GM18870 (cell line): ENCODE results near the gene SMARCD3.

Experiments used
- ATAC-seq: cut with Tn5 transposase; IDR thresholded peaks from one replicate; pipeline ENCODE4 v1.9.1; 2021; ENCODE audit warnings: moderate library complexity; ENCODE audit not compliant: unreplicated experiment

SMARCD3 gene

GRCh38 chr7:151250181-151251132, 2.0 kb upstream of the SMARCD3 start:
- ATAC-seq, result no peak

DNA sequence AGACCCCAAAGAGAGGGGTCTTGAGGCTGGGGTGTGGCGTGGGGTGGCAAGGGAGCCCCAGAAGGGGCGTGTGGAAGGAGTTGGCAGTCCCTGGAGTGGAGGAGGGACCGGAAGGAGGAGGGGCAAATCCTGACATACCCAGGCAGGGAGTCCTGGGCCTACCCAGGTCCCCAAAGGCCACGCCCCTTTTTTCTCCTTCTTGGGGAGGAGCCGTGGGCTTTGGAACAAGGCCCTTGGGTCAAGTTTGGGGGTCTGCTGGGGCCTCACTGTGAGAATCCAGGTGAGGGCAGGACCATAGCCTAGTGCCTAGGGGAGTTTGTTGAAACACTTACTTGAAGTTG, 1.2 kb upstream of the SMARCD3 start:
- ATAC-seq, result no peak

DNA sequence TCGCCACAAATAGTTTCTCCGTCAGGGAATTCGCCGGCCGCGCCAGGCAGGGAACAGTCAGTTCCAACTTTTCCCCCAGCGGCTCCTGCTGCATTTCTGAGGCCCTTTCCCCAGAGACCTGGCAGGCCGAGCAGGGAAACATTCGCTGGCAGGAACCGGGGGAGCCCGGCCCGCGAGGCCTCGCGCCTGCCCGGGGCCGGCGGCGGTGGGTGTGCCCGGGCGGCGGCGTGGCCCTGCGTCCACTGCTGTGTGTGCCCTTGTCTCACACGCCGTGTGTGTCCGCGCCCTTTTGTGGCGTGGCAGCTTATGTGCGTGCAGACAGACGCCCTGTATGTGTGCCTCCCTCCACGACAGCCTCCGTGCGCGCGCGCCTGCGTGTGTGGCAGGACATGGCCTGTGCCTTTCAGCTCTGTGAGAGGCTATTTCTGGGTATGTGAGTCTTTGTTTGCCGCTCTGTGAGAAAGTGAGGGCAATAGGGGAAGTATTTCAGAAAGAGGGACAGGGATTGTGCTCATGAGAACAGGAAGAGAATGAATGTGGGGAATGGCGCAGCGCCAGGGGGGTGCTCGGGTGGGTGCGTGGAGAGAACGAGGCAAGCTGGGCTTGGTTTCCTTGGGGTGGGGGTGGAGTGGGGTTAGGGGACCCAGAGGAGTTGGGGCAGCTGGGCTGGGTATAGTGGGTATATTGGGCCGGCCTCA, 689 bp upstream of the SMARCD3 start:
- ATAC-seq, result no peak

- ATAC-seq, result no peak
These were observed 716 bp downstream of the SMARCD3 start for GRCh38 chr7:151247611-151248345.

DNA sequence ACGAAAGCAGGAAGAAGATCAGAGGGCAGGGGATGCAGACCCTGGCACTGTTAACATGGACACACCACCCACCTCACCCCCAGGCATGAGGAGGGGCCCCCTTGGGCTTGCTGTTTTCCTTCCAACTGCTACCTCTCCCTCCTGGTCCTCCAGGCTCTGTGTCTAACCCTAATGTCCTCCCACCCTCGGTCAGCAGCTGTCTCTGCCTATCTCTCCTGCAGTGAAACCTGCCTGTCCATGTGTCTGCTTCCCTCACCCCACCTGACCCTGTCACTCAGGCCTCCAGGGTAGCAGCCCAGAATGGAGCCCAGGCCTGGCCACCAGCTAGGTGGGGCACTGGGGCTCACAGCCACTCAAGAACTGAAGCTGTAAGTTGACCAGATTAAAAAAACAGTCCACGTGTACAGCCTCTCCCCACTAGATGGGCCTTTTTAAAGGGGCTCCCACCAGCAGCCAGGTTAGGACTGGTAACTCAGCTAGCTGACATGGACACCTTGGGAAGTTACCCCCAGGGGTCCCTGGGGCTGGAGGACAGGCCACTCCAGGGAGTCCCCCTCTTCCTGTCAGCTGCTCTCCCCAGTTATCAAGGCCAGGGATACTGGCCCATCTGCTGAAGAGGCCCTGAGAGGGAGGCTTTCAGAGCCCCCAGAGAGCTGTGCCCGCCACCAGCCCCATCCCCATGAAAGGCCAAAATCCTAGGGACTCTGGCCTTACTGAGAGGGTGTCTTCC, 1.5 kb downstream of the SMARCD3 start:
- no peak for ATAC-seq

DNA sequence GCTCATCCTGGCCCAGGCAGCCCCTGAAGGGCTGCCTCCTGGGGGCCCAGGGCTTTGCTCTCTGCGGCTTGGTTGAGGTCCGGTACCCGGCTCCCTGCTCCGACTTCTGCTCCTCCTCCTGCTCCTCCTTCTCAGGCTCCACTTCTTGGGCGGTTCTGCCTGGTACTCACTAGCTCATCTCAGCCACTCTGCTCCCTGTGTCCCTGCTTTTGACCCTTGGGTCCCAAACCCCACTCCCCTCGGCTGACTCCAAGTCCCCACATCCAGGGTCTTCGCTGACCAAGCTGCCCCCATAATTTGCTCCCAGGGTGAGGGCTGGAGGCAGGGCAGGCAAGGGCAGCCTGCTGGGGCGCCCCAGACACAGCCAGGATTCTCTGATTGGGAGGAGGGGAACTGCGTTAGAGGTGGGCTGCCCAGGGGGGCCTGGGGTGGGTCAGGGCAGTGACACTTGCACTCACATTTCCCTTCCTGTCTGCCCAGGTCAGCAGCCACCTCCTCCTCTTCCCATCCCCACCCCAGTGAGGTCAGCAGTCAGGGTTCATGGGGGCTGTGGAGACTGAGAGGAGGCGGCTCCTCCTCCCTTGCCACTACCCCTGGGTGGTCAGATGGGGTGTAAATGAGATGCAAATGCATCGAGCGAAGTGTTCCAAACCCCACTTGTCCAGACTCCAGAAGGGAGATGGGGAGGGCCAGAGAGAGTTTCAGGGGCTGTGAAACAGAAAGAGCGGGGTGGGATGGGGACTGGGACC, 2.2 kb downstream of the SMARCD3 start:
- ATAC-seq, result no peak

- no peak for ATAC-seq
These were observed 3.0 kb downstream of the SMARCD3 start for GRCh38 chr7:151245360-151246101.

DNA sequence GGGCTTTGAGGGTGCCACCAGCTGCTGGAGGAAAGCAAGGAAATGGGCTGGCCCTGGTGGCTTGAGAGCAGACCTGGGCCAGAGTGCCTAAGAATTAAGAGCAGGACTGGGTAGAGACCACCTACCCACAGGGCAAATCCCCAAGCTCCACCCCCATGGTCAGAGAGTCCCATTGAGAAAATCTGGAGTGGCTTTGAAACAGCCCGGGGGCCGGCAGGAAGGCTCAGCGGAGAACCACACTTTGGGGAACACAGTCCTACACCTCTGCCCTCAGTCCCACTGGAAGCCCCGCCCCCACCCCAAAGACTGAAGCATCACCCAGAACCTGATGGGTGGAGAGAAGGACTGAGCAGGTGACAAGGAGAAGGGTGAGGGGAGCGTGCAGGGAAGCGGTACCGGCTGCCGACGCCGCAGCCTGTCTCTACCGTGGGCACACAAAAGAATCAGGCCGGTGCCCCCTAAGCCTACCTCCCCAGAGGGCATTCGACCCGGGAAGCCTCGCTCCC, 3.6 kb downstream of the SMARCD3 start:
- ATAC-seq, result no peak

DNA sequence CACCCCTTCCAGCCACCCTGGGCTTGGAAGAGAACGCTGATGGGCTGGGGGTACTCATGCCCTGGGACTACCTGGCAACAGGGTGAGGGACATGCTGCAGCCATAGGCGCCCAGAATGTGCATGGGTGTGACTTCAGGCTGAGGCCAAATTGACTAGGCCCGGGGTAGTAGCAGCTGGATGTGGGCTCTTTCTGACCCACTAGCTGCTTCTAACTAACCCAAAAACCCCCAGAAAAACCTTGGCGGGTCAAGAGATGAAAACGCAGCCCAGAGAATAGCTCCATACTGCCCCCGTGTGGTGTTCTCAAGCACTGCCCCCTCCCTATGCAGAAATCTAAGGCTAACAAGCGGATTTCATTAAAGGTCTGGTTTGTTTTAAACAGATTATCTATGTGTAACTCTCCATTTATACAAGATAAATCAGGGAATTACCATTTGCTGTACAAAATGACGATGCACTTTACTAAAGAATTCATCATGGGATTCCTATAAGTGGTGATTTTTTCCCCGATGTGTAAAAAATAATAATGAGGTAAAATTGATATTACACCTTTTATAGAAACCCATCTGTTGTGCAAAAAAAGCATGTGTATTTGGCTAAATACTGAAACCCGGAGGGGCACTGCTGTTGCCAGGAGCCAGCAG, 4.2 kb downstream of the SMARCD3 start:
- no peak for ATAC-seq

DNA sequence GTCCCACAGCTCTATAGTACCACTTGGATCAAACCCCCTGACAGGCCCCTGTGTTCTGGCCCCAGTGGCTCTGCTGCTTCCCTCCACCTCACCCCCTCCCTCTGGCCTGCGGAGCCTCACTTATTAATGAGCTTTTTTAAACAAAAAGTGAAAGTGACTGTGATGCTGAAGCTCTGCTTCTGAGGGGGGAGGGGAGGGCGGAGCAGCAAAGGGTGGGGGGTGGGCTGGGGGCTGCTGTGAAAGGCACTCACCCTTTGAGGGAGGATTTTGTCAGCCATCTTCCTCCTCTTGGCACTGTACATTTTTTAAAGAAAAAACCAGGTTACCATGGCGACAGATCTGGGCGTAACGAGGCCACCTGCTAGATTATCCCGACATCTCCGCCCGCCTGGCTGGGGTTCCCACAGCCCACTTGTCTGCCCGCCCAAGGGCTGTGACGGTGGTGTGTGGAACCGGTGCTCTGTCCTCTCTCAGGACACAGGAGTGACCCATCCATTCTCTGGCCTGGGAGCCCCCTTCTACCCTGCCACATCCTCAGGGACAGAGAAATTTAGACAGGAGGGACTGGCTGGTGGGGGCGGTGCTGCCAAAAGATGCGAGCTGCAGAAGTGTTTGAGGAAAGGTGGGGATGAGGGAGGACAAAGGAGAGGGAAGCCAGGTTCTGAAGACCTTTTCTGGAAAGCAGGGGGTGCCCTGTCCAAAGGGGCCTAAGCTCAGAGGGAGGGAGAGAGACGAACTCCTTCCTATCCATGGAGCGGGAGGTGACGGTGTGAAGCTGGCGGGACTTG, 4.9 kb downstream of the SMARCD3 start:
- no peak for ATAC-seq

DNA sequence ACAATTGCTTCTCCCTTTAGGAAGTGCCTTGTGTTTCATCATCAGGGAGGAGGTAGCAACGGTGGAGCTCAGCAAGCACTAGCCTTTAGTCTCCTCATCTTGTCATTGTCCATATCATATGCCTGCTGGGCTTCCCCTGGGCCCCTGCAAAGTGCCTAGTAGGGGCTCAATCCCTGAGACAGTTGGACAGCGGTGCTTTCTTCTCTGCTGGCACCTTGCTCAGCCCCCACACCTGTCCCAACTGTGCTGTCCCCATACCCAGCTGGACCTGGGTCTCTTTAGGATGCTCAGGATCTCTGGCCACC, 5.5 kb downstream of the SMARCD3 start:
- no peak for ATAC-seq

DNA sequence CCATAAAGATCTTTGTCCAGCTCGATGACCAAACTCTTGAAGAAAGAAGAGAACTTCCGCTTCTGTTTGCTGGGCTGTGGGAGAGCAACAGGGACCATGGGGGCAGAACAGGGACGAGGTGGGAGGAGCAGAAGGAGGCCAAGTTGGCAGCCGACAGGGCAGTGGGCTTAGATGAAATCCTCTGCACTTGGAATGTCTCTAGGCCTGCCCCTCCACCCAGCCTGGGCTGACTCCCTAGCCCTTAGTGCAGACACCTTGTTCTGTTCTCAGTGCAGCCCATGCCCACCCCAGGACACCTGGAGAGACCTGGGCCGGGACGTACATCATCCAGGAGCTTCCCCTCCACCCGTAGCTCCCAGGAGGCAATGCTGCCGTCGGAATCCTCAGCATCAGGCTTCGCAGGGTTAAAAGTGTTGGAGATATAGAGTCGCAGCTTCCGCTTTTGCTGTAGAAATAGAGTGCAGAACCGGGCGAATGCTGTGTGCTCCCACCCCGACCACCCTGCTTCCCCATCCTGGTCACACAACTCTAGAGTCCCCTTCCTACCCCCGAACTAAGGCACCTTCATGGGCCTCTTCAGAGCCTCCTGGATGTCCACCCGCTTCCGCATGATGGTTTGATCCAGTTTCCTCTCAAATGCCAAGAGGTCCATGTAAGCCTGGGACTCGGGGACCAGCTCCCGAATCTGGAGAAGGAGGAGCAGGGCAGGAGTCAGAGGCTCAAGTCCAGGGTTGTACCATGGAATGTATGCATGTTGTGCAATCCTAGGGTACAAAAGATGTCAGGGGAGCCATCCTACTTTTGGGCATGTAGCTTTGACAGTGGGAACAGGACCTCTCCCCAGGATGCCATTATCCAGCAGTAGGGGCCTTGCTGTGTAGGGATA, 6.1 kb downstream of the SMARCD3 start:
- no peak for ATAC-seq

DNA sequence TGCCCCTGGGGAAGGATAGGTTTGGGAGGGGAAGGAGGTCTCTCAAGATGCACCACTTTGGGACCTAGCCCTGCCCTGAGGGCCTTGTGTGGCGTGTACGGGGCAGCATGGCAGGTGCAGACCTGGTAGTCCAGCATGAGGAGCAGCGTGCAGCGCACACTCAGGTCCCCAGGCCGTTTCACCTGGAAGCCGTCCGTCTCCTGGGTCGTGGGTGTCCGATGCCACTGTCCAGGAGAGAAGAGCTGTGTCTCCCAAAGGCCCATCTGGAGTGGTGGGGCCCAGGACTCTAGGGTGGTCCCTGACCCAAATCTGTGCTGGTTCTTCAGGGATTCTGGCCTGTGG, 6.8 kb downstream of the SMARCD3 start:
- ATAC-seq, result no peak

- no peak for ATAC-seq
These were observed 7.3 kb downstream of the SMARCD3 start for GRCh38 chr7:151240942-151241754.

DNA sequence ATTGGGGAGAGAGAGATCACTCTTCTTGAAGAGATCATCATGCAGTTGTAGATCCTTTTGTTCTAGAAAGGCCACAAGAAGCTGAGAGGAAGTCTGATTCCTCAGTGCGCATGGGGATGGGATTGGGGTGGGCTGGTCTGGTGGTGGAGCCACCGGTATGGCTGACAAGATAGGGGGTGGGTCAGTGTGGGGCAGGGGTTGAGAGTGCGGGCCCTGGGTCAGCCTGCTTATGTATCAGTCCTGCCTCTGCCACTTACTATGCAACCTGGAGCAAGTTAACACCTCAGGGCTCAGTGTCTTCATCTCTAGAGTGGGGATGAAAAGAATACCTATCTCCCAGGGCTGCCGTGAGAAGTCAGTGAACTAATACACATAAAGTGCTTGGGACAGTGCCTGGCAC, 8.0 kb downstream of the SMARCD3 start:
- ATAC-seq, result no peak

DNA sequence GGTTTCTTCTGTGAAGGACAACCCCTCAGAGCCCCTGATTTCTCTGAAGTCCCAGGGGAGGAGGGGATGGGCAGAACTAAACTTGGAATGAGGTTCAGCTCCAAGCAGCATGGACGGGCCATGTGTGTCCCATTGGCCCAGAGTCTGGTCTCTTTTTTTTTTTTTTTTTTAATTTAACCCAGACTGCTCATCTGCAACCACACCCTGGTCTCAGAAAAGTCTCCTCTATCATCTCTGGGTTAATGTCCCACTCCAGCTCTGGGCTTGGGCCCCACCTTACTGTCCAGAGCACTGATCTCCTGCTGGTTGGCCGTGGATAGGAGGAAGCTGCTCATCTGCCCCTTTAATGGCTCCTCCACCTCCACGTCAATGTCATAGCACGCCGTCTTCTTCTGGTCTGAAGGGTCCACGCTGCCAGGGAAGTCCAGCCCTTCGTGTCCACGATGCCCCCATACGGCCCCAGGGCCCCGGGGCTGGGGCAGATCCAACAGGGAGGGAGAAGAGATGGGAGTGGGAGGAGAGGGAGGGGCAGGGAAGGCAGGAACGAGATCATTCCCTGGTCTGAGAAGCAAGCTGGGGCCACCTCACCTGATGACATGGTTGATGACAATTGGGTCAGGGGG, 8.5 kb downstream of the SMARCD3 start:
- no peak for ATAC-seq
